HG03108 (cell line): ENCODE data around the gene CRTAC1.

Source experiments
- ATAC-seq: cut with Tn5 transposase; IDR thresholded peaks from one replicate; pipeline ENCODE4 v1.9.1; 2021; ENCODE audit warnings: moderate library complexity; ENCODE audit not compliant: unreplicated experiment

Gene CRTAC1

DNA sequence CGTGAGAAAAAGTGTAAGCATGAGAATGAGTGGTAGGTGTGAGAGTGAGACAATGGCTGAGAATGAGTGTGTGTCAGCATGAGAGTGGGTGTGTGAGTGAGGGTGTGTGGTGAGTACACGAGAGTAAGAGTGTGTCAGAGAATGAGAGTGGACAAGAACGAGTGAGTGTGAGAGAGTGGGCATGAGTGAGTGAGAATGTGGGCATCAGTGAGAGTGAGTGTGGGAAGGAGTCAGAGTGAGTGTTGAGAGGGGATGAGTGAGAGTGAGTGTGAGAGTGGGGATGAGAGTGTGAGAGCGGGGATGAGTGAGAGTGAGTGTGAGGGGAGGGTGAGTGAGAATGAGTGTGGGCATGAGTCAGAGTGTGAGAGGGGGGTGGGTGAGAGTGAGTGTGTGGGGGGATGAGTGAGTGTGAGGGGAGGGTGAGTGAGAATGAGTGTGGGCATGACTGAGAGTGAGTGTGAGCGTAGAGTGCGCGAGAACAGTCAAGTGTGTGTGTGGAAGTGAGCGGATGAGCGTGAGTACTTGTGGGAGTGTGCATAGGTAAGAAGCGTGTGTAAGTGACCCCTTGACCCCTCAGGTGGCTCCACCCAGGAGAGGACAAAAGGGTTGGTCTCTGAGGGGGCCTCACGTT is 105.0 kb downstream of the CRTAC1 start:
- ATAC-seq, result no peak

DNA sequence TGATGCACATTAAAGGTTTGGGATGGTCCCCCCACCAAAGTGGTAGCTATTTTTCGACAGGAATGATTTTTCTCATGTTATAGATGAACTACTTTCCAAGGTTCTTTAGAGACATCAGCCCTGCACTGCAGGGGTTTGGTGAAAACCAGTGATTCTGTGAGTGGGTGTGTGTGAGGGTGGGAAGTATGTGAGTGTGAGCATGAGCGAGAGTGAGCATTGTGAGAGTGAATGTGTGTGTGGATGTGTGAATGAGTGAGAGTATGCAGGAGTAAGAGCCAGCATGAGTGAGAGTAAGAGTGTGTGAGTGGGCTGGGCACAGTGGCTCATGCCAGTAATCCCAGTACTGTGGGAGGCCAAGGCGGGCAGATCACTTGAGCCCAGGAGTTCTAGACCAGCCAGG is 105.7 kb downstream of the CRTAC1 start:
- ATAC-seq, result no peak

DNA sequence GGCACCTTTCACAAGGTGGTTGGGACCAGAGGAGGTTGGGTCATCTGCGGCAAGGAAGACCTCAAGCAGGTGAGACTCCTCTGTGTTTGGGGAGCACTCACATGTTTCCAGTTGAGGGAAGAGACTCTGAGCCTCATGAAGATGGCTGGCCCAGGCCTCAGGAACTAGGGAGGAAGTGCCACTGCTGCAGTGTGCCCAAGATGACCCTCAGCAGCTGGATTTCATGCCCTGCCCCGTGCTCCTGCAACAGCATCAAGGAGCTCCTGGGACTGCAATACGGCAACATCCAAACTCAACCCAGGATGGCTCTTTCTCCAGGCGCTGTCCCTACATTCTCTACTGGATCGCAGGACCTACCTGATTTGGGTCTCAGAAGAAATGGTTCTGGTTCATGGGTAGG is 106.9 kb downstream of the CRTAC1 start:
- no peak for ATAC-seq

DNA sequence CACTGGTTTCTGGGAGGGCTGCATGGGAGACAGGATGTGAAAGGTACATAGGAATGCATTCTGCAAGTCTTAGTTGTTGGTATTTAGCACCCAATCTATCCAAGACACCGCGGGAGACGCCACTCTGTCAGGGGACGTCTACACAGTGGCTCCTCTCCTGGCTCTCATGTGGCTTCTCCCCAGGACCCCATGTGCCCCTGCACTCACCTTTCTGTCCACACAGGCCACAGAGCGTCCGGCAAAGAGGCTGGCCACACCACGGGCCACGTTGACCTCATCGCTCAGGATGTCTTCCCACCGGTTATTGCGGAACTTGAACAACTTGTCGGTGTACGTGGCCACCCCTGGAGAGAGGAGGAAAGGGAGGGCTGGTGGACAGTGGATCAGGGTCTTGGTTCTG is 107.4 kb downstream of the CRTAC1 start:
- ATAC-seq, result no peak

DNA sequence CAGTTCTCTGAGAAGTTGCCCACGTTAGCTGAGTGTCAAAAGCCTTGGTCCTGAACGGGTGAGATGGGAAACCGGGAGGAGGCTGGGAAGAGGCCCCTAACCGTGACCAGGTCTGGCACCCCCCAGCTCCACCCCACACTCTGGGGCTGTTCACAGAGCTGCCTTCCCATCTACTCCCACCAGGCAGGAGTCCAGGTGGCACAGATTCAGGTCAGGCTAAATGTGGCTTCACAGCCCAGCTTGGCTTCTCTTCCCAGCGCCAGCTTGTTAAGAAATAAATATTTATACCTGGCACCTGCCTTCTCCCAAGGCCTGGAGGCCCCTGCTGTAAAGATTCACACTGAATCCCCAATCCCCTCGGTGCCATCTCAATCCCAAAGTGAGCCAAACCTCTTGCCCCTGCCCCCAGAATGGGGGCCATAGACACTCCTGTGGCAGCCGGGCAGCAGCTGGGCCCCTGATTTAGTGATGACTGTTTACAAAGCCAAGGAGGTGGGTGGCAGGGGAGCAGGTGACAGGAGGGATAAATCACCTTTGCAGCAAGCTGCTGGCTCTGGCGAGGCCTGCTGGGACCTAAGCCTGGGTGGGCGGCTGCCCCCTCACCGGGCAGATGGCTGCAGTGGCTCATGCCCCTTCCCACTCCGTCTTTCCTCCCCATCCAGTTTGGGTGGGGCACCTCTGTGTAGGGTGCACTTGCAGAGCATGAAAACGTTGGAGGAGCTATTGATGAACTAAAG is 108.2 kb downstream of the CRTAC1 start:
- ATAC-seq, result no peak

DNA sequence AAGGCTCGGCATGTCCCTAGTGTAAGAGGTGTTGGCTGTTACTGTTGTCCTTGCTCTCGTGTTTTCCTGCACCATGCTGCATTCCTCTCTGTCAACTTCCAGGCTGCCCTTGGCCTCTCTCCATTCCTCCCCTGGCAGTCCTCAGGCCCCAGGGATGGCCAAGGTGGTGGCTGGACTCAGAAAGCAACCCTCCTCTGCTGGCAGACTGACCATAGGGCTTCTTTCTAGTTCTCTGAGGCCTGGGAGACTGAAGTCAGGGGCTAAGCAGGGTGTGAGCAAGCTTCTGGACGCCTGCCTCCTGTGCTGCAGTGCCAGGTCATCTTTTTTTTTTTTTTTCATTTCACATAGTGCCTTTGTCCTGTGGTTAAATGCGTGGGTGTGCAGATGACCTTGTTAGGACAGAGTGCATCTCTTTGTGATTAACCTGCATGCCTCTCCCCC is 108.8 kb downstream of the CRTAC1 start:
- ATAC-seq, result no peak

DNA sequence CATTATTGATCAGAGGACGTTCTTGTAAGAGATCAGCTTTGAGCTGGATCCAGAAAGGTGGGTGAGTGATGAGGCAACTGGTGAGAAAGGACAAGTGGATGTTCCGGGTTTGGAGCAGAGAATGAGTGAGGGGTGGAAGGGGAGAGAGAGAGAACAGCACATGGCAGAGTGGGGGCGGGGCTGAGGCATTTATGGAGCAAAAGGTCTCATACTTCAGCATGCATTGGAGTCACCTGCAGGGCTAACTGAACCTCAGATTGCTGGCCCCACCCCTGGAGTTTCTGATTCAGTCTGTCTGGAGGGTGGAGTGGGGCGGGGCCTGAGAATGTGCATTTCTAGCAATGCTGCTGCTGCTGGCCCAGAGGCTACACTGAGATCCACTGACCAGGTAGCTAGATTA is 109.6 kb downstream of the CRTAC1 start:
- no peak for ATAC-seq

DNA sequence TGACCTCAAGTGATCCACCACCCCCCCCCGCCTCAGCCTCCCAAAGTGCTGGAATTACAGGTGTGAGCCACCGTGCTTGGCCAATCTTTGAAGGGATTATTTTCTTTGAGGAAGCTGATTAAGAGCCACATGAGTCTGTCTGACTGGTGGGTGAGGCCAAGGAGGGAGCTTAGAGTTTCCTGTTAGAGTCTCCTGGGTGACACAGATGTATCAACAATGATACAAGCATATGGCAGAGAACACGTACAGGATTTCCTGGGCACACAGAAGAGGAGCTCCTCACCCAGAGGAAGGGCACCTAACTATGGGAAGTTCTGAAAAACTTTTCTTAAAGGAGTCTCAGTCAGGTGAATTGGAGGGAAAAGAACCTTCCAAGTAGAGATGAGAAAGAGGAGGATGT is 111.4 kb downstream of the CRTAC1 start:
- no peak for ATAC-seq

DNA sequence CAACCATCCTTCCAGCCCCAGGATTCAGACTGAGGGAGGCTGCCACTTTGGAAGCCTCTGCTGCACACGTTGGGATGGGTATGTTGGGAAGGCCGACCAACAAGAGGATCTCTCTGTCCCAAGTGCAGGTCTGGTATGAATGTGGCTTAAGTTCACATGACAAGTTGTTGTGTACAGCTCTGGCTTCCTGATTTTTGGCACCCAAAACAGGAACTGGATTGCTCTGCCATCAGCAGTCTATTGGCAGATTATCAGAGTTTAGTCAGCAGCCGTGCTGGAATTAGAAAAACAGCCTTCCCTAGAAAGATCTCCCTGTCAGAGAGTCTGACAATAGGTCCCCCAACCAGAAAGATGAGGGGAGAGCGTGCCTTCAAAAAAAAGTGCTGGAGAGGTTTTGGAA is 113.8 kb downstream of the CRTAC1 start:
- ATAC-seq, result no peak

DNA sequence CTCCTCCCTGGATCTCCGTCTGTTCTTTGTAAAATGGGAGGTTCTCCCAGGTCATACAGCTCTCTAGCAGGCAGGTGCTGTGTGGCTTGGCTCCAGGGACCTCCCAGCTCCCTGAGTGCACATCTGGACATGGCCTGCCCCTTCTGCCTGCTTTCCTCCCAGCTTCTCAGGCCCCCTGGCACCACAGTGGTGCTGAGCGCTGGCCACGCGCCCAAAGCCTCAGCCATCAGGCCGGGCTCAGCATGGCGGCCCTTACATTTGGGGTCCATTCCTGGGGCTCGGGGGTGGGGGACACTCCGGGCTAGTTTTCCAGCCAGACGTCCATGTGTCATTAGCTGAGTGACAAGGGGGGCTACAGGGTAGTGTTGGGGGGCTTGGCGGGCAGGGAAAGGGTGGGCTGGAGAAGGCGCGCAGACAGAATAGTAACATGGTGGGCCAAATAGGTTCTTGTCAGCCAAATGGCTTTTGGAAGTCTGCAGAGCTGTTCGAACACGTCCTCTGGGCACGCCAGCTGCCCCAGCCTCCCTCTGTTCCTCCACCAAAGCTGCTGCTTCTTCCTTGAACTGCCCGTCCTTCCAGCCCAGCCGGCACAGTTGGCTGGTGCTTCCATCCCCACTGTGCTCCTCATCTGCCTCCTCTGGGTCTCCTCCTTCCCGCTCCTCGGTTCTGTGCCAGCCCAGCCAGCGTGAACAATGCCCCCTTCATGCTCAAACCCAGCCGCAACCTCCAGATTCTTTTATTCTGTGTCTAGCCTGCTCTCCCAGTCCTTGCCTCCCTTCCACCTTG is 114.9 kb downstream of the CRTAC1 start:
- no peak for ATAC-seq

DNA sequence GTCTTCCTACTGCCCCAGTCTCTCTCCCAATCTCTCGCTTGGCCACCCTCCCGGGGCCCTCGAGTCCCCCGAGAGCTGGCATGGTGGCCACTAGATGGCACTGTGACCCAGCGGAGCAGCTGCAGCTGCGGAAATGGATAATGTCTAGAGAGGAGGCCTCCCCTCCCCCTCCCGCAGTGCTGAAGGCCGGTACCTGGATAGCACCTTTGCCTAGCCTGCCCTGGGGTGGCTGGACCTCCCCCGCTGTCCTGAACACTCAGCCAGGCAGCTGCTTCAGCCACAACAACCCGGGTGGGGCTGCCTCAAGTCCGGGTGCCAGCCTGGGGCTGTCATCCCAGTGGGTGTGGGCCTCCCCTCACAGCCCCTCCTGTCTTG is 115.6 kb downstream of the CRTAC1 start:
- no peak for ATAC-seq

DNA sequence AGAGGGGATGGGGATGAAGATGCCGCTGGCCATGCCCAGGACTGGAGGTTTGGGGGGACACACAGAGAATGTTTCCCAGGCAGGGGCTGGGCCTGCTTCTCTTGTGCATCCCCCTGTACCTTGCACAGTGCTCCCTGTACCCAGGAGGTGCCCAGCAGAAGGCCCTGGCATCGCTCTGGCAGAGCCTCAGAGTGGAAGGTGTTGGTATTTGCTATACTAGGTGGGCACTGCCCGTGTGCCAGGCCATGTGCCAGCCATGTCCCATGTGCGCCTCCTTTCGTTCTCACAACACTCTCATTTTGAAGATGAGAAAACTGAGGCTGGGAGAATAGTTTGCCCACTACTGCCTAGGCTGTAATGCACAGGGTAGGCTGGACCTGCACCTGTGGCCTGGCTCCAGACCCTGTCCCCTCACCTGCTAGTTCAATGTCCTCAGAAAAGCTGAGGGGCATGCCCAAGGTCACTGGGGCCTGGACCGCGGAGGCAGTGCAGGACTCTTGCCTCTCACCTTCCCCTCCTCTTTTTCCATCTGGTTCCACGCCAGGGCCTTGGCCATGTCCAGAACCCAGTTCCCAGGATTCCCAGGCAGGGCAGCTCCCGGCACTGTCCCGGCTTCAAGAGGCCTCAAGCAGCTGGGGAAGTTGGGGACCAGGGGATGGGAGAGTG is 116.1 kb downstream of the CRTAC1 start:
- ATAC-seq, result no peak

DNA sequence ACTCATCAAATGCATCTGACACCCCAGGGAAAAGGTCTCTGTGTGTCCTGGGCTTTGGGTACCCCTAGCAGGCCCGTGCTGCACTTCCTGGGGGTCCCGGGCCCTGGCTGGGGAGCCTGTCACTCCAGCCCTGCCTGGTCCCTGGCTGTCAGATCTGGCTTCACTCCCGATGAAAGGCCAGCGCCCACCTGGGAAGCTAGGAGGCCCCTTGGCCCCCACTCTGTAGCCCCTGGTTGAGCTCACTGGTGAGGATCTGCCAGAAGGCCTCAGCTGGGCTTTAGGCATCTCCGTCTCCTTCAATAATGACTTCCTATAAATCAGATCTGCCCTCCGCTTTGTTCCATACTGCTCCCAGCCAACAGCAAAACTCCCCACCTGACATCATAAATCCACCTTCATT is 116.8 kb downstream of the CRTAC1 start:
- no peak for ATAC-seq

DNA sequence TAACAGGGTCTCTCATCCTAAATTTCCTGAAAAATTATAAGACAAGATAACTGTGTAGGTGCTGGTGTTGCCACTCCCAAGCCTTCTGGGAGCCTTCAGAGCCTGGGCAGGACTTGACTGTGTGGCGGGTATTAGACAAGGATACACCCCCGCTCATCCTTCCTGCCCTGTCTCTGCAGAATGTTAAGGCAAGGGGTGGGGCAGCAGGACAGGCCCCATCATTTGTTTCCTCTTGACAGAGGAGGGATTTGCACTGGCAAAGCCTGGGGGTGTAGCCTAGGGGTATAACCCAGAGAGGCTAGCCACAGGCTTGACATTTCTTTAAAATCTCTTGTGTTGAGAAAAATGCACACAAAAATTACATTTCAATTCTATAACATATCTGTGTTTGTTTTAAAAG is 117.2 kb downstream of the CRTAC1 start:
- no peak for ATAC-seq

DNA sequence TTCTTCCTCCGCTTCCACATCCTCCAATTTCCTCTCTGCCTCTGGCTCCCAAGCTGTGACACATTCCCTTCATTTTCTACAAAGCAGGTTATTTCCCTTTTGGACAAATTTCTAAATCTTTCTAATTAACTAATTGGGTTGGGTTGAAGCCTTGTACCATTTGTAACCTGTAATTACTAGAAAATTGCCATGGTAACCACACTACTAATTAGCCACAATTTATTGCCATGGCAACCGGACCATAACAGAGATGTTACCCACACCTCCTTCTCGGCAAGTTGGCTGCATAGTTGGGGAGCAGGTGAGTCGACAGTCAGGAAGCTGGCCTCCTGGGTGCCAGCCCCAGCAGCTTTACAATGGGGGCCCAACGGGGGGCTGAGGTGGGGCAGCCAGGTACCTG is 119.2 kb downstream of the CRTAC1 start:
- ATAC-seq, result no peak

DNA sequence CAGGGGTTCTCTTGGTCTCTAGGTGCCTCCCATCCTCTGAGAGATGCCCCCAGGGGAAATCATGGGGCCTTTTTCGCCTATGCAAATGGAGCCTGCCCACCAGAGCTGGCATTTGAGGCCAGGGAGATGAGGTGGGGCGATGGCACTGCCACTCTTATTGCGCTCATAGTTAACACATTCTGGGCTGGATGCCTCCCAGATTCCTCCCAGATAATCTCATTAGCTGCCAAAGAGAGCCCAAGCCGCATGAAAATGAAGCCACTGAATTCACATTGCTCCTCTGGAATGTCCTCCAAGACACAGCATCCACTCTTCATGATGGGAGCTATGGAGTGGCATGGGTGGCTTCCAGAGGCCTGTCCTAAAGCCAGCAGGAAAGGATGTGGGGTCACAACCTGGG is 119.8 kb downstream of the CRTAC1 start:
- no peak for ATAC-seq

DNA sequence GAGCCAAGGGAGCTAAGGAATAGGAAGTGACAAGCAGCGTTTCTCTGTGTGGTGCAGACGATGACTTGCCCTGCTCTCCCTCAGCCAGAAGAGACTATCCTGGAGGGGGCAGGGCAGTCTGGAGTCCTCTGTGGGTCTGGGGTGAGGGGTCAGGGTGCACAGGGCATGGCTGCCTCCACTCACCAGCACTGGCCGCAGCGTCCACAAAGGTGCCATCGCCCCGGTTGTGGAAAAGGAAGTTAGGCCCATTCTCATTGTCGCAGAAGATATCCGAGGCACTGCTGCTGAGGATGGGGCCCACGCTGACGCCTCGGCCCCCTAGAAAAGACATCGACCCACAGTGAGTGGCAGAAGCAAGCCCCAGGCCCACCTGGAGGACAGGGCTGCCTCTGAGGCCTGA is 122.6 kb downstream of the CRTAC1 start:
- ATAC-seq, result no peak

DNA sequence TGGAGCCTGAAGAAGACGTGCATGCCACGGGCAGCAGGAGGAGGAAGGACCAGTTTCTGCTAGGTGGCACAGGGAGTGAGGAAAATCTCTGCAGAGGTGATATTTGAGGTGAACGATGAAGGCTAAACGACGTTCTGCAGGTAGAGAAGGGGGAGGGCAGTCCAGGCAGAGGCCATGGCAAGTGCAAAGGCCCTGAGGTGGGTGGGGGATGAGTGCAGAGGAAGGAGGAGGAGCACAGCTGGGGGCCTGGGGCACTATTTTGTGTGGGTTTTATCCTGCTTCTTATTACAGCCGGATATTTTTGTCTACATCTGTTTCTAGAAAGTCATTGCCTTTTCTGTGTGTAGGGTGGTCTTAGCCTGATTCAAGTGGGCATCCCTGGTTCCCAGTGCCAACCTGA is 123.2 kb downstream of the CRTAC1 start:
- ATAC-seq, result no peak

DNA sequence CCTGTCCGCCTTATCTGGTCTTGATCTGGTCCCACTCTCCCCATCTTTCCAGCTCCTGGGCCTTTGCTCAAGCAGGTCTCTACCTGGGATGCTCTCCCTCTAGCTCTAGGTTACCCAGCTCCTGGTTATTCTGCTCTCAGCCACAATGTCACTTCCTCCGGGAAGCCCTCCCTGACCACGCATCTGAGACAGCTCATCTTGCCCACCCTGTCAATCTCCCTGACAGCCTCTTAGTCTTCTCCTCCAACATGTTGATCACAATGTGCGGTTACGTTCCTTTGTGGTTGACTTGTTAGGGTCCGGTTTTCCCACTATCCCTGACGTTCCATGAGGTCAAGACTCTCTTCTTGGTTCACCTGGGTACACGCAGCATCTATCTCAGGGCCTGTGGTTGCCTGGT is 125.1 kb downstream of the CRTAC1 start:
- ATAC-seq, result no peak

DNA sequence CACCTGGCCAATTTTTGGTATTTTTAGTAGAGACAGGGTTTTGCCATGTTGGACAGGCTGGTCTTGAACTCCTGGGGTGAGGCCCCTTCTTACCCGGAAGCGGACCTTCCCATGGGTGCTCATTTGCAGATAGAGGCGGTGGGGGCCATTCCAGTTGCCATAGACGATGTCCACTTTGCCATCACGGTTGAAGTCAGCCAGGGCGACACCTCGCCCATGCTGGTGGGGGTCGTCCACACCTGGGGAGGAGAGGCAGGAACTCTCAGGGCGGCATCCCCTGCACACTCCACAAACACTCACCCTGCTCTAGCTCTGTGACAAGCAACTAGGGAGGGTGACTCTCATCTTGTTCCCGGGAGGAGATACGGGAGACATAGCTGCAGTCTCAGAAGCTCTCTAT is 125.8 kb downstream of the CRTAC1 start:
- ATAC-seq, result no peak

DNA sequence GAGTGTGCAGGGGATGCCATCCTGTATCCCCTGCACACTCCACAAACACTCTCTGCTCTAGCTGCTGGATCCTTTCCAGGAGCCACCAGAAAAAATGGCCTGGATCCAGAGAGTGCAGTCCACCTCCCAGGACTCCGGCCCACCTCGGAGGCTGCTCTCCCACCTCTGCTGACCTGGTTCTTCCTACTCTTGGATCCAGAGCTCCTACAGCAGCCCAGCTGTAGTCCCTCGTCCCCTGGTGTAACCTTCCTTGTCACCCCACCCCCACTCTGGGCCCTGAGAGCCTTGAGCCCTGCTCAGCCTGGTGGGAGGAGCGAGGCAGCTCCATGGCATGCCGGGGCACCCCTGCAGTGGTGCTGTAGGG is 126.4 kb downstream of the CRTAC1 start:
- no peak for ATAC-seq
